Embryonic facial prominence (tissue), 1 donor: ENCODE results near the gene DNAJA3.
"Not testable (repeated sequence)": the region's sequence is repeated elsewhere in the genome, so short reads cannot be mapped to it uniquely, and the experiment has no call there.

Source experiments
- DNase-seq: peaks from one replicate; pipeline ENCODE4 v3.0.0-alpha.2; 2016; ENCODE audit errors: extremely low spot score

Gene DNAJA3

GRCh38 chr16:4387781-4388180 lies 37.9 kb upstream of the DNAJA3 start:
- no peak for DNase-seq

- no peak for DNase-seq
Measured at GRCh38 chr16:4388271-4389021, 37.2 kb upstream of the DNAJA3 start.

- DNase-seq: no peak
Measured at GRCh38 chr16:4389051-4389955, 36.4 kb upstream of the DNAJA3 start.

- no peak for DNase-seq
Measured at GRCh38 chr16:4390266-4391260, 35.1 kb upstream of the DNAJA3 start.

GRCh38 chr16:4391631-4392381 lies 33.9 kb upstream of the DNAJA3 start:
- no peak for DNase-seq

GRCh38 chr16:4392382-4393239 lies 33.1 kb upstream of the DNAJA3 start:
- peak; percentile 68 for DNase-seq

- no peak for DNase-seq
Measured at GRCh38 chr16:4393240-4393600, 32.4 kb upstream of the DNAJA3 start.

GRCh38 chr16:4393850-4394249 lies 31.8 kb upstream of the DNAJA3 start:
- DNase-seq: not testable (repeated sequence)

GRCh38 chr16:4395055-4395726 lies 30.5 kb upstream of the DNAJA3 start:
- no peak for DNase-seq

- DNase-seq: no peak
Measured at GRCh38 chr16:4399001-4399730, 26.5 kb upstream of the DNAJA3 start.

GRCh38 chr16:4401094-4401501 lies 24.6 kb upstream of the DNAJA3 start:
- DNase-seq: no peak

GRCh38 chr16:4401510-4401909 lies 24.2 kb upstream of the DNAJA3 start:
- DNase-seq: no peak

GRCh38 chr16:4402439-4403132 lies 23.1 kb upstream of the DNAJA3 start:
- peak; percentile 62 for DNase-seq

- no peak for DNase-seq
Measured at GRCh38 chr16:4403133-4403949, 22.3 kb upstream of the DNAJA3 start.

- DNase-seq: no peak
Measured at GRCh38 chr16:4404247-4404966, 21.3 kb upstream of the DNAJA3 start.

GRCh38 chr16:4404967-4405696 lies 20.5 kb upstream of the DNAJA3 start:
- no peak for DNase-seq
